ENCODE data around the gene TPP2. TPM values are rescaled to one million over a fixed set of nuclear protein-coding genes. Genes with fewer than 3 reads are reported as not detected.

Gene TPP2
- total RNA-seq, 1 experiment from 2014 or later, result 54.4 TPM

DNA sequence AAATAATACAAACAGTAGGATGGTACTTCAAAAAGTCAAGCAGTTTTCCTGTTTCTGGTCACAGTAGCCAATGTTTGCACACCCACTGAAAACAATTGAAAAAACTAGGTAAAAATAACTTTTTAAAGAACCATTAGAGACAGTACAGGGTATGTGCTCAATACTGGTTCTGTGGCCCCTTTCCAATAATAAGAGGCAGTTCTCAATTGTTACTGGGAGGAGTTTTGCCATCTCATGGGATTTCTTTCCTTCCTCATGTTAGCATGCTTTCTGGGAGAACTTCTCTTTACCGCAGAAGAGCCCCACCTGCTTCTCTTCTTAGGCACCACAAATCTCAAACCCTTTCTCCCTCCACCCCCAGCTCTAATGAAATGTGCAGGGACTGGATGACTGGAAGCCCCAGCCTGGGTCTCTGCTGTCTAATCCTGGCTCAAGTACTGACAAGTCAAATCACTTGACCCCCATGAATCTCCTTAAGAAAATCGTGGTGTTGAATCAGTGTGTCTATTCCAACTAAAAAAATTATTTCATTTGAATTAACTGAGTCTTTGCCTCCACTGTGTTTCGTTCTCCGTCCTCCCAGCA is 83.4 kb downstream of the TPP2 start:
- H3K4me1 ChIP-seq (ENCODE audit: insufficient read depth, low read length, poor library complexity, severe bottlenecking), result no peaks in the 10 kb centered on the region
- no peaks in the 10 kb centered on the region for H3K27me3 ChIP-seq (replicated peaks; ENCODE audit: insufficient read depth, low read depth, low read length, poor library complexity)
- TF ChIP-seq EZH2 (IDR thresholded peaks at IDR 0.05; ENCODE audit: borderline replicate concordance, low read depth, low read length, poor library complexity, severe bottlenecking), result no peak
- no peak for TF ChIP-seq CTCF (conservative IDR thresholded peaks at IDR 0.05; ENCODE audit: low read depth, low read length)
- H3K27ac ChIP-seq (ENCODE audit: low read depth, low read length, poor library complexity, severe bottlenecking), result no peak overlapping the region
- intact Hi-C loops (cut with micrococcal nuclease; ENCODE audit: unreplicated experiment), result no loop called here
- H3K36me3 ChIP-seq (ENCODE audit: insufficient read depth, low read length, poor library complexity, severe bottlenecking), result peaks cover 37% of the 10 kb centered on the region
- BruUV-seq (replicated peaks), result no TSS peak
- ChIA-PET CTCF (no interaction called here), POLR2A (ENCODE audit: low non-redundant PET) (no interaction called here)
- no peak overlapping the region for H3K4me3 ChIP-seq (ENCODE audit: low read depth, low read length, poor library complexity, severe bottlenecking)
- no peak for DNase-seq (ENCODE audit: low spot score)
- H3K9me3 ChIP-seq (ENCODE audit: low read depth, low read length, poor library complexity, severe bottlenecking), result no peaks in the 10 kb centered on the region

DNA sequence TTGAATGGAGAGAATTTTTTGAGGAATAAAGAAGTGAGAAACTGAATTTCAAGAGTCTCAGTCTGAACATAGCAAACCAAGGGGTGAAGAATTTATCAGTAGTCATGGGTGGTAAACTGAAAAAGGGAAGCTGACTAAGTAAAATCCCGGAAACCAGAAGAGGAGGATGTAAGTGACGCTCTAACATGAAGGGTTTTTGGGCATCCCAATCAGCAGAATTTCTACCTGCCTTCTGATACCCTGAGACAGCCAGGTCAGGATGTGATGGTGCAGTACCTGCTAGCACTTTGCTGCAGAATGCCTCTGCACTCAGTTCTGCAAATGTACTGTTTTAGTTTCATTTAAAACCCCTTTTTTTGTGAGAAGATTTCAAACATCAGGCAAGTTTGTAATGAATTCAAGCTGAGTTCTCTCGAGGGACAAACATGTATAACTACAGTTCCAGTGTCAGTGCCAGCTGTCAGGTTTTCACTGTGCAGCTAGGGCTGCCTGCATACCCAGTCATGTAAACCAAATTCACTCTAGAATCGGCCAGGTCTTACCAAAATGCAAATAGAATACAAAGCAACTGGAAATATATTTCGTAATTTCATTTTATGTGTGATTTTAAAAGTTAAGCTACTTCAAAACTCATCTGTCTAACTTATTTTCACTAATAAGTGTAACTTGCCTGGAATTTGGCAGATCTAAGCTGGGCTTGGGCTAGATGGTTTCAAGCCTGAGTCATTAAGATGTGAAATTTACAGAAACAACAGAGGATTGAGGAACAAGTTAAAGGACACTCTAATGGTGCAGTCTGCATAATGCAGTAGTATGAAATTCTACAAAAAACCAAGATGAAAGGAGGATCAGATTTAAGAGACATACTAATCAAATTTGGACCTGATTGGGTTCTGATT is 84.3 kb downstream of the TPP2 start:
- H3K4me3 ChIP-seq (ENCODE audit: low read depth, low read length, poor library complexity, severe bottlenecking), result no peak overlapping the region
- CTCF ChIA-PET, result no interaction called here
- TF ChIP-seq CTCF (conservative IDR thresholded peaks at IDR 0.05; ENCODE audit: low read depth, low read length) (no peak), EZH2 (IDR thresholded peaks at IDR 0.05; ENCODE audit: borderline replicate concordance, low read depth, low read length, poor library complexity, severe bottlenecking) (no peak)
- no TSS peak for BruUV-seq (replicated peaks)
- intact Hi-C loops (cut with micrococcal nuclease; ENCODE audit: unreplicated experiment), result no loop called here
- H3K36me3 ChIP-seq (ENCODE audit: insufficient read depth, low read length, poor library complexity, severe bottlenecking), result peaks cover 30% of the 10 kb centered on the region
- POLR2A ChIA-PET (ENCODE audit: low non-redundant PET), result no interaction called here
- DNase-seq (ENCODE audit: low spot score), result no peak
- no peaks in the 10 kb centered on the region for H3K9me3 ChIP-seq (ENCODE audit: low read depth, low read length, poor library complexity, severe bottlenecking)
- no peaks in the 10 kb centered on the region for H3K27me3 ChIP-seq (replicated peaks; ENCODE audit: insufficient read depth, low read depth, low read length, poor library complexity)
- no peak overlapping the region for H3K27ac ChIP-seq (ENCODE audit: low read depth, low read length, poor library complexity, severe bottlenecking)
- no peaks in the 10 kb centered on the region for H3K4me1 ChIP-seq (ENCODE audit: insufficient read depth, low read length, poor library complexity, severe bottlenecking)

GRCh38 chr13:102682211-102682610 is 85.4 kb downstream of the TPP2 start:
- H3K9me3 ChIP-seq (ENCODE audit: low read depth, low read length, poor library complexity, severe bottlenecking), result no peaks in the 10 kb centered on the region
- no peak overlapping the region for H3K4me3 ChIP-seq (ENCODE audit: low read depth, low read length, poor library complexity, severe bottlenecking)
- H3K4me1 ChIP-seq (ENCODE audit: insufficient read depth, low read length, poor library complexity, severe bottlenecking), result no peaks in the 10 kb centered on the region
- DNase-seq (ENCODE audit: low spot score), result no peak
- ChIA-PET CTCF (no interaction called here), POLR2A (ENCODE audit: low non-redundant PET) (no interaction called here)
- intact Hi-C loops (cut with micrococcal nuclease; ENCODE audit: unreplicated experiment), result no loop called here
- BruUV-seq (replicated peaks), result no TSS peak
- H3K27ac ChIP-seq (ENCODE audit: low read depth, low read length, poor library complexity, severe bottlenecking), result no peak overlapping the region
- H3K27me3 ChIP-seq (replicated peaks; ENCODE audit: insufficient read depth, low read depth, low read length, poor library complexity), result no peaks in the 10 kb centered on the region
- peaks cover 21% of the 10 kb centered on the region for H3K36me3 ChIP-seq (ENCODE audit: insufficient read depth, low read length, poor library complexity, severe bottlenecking)
- TF ChIP-seq CTCF (conservative IDR thresholded peaks at IDR 0.05; ENCODE audit: low read depth, low read length) (no peak), EZH2 (IDR thresholded peaks at IDR 0.05; ENCODE audit: borderline replicate concordance, low read depth, low read length, poor library complexity, severe bottlenecking) (no peak)

All from A673 (cell line).